T-helper 2 cell (primary cell): ENCODE measurements around the gene SRBD1.

Source experiments
- DNase-seq, 5 experiments: peaks; one replicate each; pipeline versions ENCODE4 v3.0.0 to v3.0.0-alpha.2; 2012 to 2022

SRBD1 gene

GRCh38 chr2:45588158-45588829, 22.8 kb downstream of the SRBD1 start:
- DNase-seq, result no peak

- DNase-seq, result no peak
These were observed 24.5 kb downstream of the SRBD1 start for GRCh38 chr2:45586600-45586999.

GRCh38 chr2:45585267-45585861, 25.7 kb downstream of the SRBD1 start:
- peak in 1 of 5 experiments; percentile 62 for DNase-seq

GRCh38 chr2:45583977-45584376, 27.1 kb downstream of the SRBD1 start:
- DNase-seq, result no peak

DNA sequence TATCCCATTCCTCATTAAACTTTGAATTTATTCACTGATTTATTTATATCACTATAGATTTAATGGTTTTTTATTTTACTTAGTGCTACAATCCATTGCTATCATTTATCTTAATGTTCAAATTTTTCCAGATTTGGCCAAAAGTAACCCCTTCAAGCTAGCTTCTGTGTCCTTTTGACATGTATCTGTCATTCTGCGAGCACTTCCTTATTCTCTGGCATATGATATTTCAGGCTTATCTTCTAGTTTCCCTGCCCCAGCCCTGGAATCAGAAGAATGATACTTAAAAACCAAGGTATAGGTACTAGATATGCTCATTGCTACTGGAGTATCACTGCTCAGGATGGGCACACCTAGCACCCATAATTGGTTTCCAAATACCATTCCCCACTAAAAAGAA, 28.5 kb downstream of the SRBD1 start:
- DNase-seq, result no peak

- DNase-seq, result peak in 2 of 5 experiments; percentile 15 to 56
These were observed 32.8 kb downstream of the SRBD1 start for GRCh38 chr2:45578056-45578843.

DNA sequence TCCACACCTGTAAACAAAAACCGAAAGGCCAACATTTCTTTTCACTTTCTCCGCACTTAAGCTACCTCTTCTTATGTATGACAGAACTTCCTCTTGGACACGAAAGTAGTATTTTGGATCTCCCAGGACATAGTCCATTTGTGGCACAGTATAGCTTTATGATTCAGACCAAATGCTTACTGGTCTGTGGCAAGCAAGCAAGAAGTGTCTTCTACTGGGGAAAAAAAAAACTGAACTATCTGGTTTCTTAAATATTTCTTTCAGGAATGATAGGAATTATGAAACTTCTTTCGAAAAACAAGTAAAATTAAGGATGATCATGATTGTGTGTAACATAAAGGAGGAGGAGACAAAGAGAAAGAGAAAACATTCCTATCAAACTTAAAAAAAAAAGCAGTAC, 33.6 kb downstream of the SRBD1 start:
- DNase-seq, result no peak

- no peak for DNase-seq
These were observed 35.2 kb downstream of the SRBD1 start for GRCh38 chr2:45575881-45576280.

GRCh38 chr2:45572979-45573378, 38.1 kb downstream of the SRBD1 start:
- DNase-seq, result no peak

DNA sequence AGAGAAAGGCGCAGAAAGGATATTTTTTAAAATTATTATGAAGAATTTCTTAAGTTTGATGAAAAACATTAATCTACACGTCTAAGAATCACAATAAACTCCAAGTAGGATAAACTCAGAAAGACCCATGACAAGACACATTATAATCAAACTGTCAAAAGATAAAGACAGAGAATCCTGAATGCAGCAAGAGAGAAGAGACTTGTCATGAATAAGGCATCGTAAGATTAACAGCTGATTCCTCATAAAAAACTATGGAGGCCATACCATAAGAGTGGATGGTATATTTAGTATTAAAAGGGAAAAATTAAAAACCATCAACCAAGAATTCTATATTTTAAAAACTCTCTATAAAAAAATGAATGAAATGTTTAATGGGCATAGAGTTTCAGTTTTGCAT, 39.1 kb downstream of the SRBD1 start:
- DNase-seq, result no peak

- no peak for DNase-seq
These were observed 40.3 kb downstream of the SRBD1 start for GRCh38 chr2:45570671-45571334.

DNA sequence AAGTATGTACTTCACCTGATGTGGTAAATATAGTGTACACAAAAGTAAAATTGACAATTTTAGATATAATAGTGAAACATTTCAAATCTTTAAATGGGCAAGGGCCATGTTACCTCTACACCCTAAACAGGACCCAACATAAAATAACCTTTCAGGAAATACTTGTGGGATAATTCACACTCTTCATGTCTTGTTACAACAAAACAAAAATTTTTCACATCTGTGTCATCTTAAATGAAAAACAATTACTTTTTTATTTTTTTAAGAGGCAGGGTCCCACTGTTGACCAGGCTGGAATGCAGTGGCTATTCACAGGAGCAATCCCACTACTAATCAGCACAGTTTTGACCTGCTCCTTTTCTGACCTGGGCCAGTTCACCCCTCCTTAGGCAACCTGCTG, 42.1 kb downstream of the SRBD1 start:
- no peak for DNase-seq

DNA sequence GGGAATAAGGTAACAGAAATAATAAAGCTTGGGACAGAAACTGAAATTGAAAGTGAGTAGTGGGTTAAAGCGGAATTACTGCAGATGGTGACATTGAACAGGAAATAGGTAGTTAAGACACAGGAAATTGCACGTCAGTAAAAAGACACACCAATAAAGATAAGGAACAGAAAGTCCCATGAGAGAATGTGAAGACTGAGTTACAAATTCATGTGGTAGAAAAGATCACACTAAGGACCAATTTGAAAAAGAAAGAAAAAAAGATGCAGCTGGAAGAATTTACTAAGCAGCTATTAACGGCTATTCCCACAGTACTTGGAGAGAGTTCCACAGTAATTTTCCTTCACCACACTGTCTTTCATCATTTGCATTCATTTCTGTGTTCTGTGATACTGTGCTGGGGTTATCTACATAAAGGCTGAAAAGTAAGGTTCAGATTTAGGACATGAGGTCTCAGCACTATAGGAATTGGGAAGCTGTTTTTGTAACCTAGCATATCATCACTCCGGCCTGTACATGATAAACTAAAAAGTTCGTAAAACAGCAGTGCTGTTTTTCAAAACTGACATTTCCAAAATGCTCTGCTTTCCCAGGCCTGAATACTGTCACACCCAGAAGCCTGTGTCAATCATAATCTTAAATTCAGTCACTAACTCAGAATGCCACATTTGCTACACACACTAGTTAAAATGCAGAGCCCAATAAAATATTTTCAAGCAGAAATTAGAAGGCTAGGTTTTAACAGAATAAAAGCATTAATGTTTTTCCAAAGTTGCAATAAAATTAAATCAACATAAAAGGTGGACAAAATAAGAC, 42.9 kb downstream of the SRBD1 start:
- peak in 2 of 5 experiments; percentile 76 to 94 for DNase-seq

DNA sequence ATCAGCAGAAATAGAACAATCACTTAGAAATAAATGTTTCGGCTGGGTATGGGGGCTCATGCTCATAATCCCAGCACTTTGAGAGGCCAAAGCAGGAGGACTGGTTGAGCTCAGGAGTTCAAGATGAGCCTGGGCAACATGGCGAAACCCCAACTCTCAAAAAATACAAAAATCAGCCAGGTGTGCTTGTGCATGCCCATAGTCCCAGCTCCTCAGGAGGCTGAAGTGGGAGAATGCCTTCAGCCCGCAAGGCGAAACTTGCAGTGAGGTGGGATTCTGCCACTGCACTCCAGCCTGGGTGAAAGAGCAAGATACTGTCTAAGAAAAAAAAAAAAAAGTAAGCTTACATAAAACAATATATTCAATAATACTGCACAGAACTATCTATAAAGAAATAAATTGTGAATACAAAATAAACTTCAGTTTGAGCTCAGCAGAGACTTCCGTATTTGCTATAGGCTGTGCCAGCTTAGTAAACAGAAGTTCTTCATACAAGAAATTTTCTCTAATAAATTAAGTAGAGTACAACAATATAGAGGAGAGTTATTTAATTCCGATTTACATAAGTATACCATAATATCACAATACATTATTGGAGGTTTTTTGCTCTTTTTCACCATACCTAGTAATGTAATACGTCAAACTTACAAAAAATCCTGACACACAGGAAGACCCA, 43.6 kb downstream of the SRBD1 start:
- DNase-seq, result peak in 1 of 5 experiments; percentile 6

- DNase-seq, result no peak
These were observed 51.6 kb downstream of the SRBD1 start for GRCh38 chr2:45559436-45559835.

GRCh38 chr2:45554742-45555140, 56.3 kb downstream of the SRBD1 start:
- no peak for DNase-seq

GRCh38 chr2:45554073-45554741, 56.9 kb downstream of the SRBD1 start:
- DNase-seq, result no peak

- DNase-seq, result no peak
These were observed 59.2 kb downstream of the SRBD1 start for GRCh38 chr2:45551862-45552261.

GRCh38 chr2:45545943-45546342, 65.1 kb downstream of the SRBD1 start:
- DNase-seq, result no peak

- DNase-seq, result no peak
These were observed 67.8 kb downstream of the SRBD1 start for GRCh38 chr2:45543257-45543656.

GRCh38 chr2:45542013-45542412, 69.1 kb downstream of the SRBD1 start:
- no peak for DNase-seq
